Embryonic facial prominence (tissue), 1 donor: Measurements from ENCODE around the gene CDC42BPA.

Experiments used
- DNase-seq: peaks from one replicate; pipeline ENCODE4 v3.0.0-alpha.2; 2016; ENCODE audit errors: extremely low spot score

The CDC42BPA gene

GRCh38 chr1:226945106-226945857, 373.0 kb downstream of the CDC42BPA start:
- DNase-seq = no peak

- no peak for DNase-seq
Observed at GRCh38 chr1:226943927-226944326, 374.4 kb downstream of the CDC42BPA start.

GRCh38 chr1:226943156-226943555, 375.1 kb downstream of the CDC42BPA start:
- DNase-seq = no peak

- no peak for DNase-seq
Observed at GRCh38 chr1:226942392-226942791, 375.9 kb downstream of the CDC42BPA start.

- no peak for DNase-seq
Observed at GRCh38 chr1:226940806-226941067, 377.6 kb downstream of the CDC42BPA start.

GRCh38 chr1:226940029-226940805, 378.1 kb downstream of the CDC42BPA start, which contains the start of gene COQ8A:
TSS of gene COQ8A (plus strand) at chr1:226940294. CDS start at chr1:226961386, 21,092 bp downstream.
- peak; percentile 98 for DNase-seq
